Measurements from ENCODE around the gene TUBB8. TPM values are rescaled to one million over a fixed set of nuclear protein-coding genes. Genes with fewer than 3 reads are reported as not detected.
"Not testable (repeated sequence)": the region's sequence is repeated elsewhere in the genome, so short reads cannot be mapped to it uniquely, and the experiment has no call there.

The TUBB8 gene
- total RNA-seq, 2 donors from 2014 or later, result not detected

DNA sequence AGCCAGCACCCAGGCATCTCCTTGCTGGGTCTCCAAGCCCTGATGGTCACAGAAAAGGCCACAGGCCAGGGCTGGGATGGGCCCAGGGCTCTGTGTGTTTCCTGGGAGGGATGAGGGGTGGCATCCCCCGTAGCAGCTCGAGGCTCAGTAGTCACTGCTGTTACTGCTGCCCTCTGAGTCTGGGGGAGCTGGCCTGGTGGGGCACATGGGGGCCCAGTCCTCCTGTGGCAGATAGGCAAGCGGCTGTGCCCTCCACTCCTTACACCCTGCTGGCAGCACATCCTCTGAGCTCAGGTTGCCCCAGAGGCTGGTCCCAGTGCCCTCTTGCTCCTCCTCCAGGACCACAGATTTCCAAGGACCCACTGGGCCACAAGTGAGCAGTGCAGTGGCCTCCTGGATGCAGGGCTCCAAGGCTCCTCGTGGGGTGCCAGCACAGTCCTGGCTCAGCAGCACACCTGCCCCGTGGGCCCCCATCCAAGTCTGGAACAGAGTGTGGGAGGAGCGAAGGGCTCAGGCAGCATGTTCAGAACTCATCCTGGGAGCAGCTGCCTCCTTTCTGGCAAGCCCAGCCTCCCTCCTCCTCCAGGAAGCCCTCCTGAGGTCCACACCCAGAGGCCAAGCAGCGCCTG lies 31.5 kb upstream of the TUBB8 start:
- intact Hi-C loops (cut with DNase I), result no loop called here
- H3K36me3 ChIP-seq, result no peaks in the 10 kb centered on the region
- H3K27ac ChIP-seq, result no peak overlapping the region
- TF ChIP-seq, protein P1, sequence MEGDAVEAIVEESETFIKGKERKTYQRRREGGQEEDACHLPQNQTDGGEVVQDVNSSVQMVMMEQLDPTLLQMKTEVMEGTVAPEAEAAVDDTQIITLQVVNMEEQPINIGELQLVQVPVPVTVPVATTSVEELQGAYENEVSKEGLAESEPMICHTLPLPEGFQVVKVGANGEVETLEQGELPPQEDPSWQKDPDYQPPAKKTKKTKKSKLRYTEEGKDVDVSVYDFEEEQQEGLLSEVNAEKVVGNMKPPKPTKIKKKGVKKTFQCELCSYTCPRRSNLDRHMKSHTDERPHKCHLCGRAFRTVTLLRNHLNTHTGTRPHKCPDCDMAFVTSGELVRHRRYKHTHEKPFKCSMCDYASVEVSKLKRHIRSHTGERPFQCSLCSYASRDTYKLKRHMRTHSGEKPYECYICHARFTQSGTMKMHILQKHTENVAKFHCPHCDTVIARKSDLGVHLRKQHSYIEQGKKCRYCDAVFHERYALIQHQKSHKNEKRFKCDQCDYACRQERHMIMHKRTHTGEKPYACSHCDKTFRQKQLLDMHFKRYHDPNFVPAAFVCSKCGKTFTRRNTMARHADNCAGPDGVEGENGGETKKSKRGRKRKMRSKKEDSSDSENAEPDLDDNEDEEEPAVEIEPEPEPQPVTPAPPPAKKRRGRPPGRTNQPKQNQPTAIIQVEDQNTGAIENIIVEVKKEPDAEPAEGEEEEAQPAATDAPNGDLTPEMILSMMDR (IDR thresholded peaks at IDR 0.05), result no peak
- TF ChIP-seq POLR2AphosphoS5 (IDR thresholded peaks at IDR 0.05) (no peak), POLR2A (IDR thresholded peaks at IDR 0.05) (no peak)
- no peaks in the 10 kb centered on the region for H3K27me3 ChIP-seq (replicated peaks; ENCODE audit: insufficient read depth)
- H3K4me3 ChIP-seq, result no peak overlapping the region
- WGBS, result 77% methylated on average over 7 of the region's 7 CpGs
- DNase-seq (ENCODE audit: low spot score), result no peak
- no peaks in the 10 kb centered on the region for H3K4me1 ChIP-seq (replicated peaks)
- H3K9me3 ChIP-seq, result no peaks in the 10 kb centered on the region

DNA sequence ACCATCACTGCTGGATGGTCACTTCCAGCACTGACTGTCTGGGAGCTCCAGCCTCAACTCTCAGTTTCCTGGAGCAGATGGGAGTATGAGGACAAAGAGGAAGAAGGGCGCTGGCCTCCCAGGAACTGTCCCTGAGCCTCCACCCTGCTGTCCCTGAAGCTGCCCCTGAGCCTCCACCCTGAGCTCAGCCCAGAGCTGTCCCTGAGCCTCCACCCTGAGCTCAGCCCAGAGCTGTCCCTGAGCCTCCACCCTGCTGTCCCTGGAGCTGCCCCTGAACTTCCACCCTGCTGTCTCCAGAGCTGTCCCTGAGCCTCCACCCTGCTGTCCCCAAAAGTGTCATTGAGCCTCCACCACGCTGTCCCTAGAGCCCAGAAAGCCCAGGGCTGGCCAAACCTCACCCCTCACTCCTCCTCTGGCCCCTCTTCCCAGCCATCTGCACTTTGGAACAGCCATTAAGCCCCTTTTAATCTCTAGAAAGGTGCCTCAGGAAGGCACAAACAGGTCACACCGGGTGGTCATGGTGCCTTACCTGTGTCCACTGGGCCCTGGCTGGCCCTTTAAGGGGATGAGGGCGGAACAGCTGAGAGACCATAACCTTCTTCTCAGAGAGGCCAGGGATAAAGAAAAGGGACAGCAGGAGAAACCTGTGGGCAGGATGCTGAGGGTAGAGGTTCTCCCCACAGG lies 30.6 kb upstream of the TUBB8 start:
- TF ChIP-seq, protein P1 (IDR thresholded peaks at IDR 0.05), result no peak
- TF ChIP-seq POLR2AphosphoS5 (IDR thresholded peaks at IDR 0.05) (no peak), POLR2A (IDR thresholded peaks at IDR 0.05) (no peak)
- Histone ChIP-seq H3K9me3 (no peaks in the 10 kb centered on the region), H3K4me3 (no peak overlapping the region), H3K4me1 (replicated peaks) (no peaks in the 10 kb centered on the region), H3K27ac (no peak overlapping the region), H3K27me3 (replicated peaks; ENCODE audit: insufficient read depth) (no peaks in the 10 kb centered on the region), H3K36me3 (no peaks in the 10 kb centered on the region)
- DNase-seq (ENCODE audit: low spot score), result no peak
- WGBS, result 85% methylated on average over 4 of the region's 4 CpGs
- intact Hi-C loops (cut with DNase I), result no loop called here

DNA sequence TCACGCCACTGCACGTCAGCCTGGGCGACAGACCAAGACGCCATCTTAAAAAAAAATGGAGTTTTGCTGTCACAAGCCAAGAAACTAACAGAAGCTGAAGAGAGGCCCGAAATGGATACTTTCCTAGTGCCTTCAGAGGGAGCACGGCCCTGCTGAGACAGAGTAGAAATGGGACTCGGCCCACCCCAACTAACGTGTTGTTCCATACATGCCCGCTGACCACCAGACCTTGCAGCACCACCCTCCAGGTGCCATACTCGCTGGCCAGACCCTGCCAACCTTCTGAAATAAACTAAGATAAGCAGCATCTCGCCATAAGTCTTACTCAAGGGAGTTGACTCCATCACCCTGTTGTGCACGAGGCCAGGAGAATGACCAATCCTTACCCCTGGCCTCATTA lies 29.5 kb upstream of the TUBB8 start:
- TF ChIP-seq, protein P1 (IDR thresholded peaks at IDR 0.05), result no peak
- TF ChIP-seq POLR2A (IDR thresholded peaks at IDR 0.05), result no peak
- H3K27me3 ChIP-seq (replicated peaks; ENCODE audit: insufficient read depth), result no peaks in the 10 kb centered on the region
- H3K27ac ChIP-seq, result no peak overlapping the region
- no peak overlapping the region for H3K4me3 ChIP-seq
- H3K9me3 ChIP-seq, result no peaks in the 10 kb centered on the region
- H3K4me1 ChIP-seq (replicated peaks), result no peaks in the 10 kb centered on the region
- WGBS, result 92% methylated on average over 12 of the region's 12 CpGs
- intact Hi-C loops (cut with DNase I), result no loop called here
- H3K36me3 ChIP-seq, result no peaks in the 10 kb centered on the region
- DNase-seq (ENCODE audit: low spot score), result no peak

DNA sequence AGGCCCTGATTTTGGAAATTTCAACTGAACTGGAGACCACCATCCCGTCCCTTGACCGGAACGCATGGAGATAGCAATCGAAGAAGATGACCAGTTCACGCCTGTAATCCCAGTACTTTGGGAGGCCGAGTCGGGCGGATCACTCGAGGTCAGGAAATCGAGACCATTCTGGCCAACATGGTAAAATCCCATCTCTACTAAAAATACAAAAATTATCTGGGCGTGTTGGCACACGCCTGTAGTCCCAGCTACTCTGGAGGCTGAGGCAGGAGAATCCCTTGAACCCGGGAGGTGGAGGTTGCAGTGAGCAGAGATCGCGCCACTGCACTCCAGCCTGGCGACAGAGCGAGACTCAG lies 25.1 kb upstream of the TUBB8 start:
- WGBS, result 39% methylated on average over 17 of the region's 17 CpGs
- H3K27me3 ChIP-seq (replicated peaks; ENCODE audit: insufficient read depth); H3K27ac ChIP-seq; DNase-seq (ENCODE audit: low spot score); intact Hi-C loops (cut with DNase I); H3K36me3 ChIP-seq; H3K9me3 ChIP-seq; H3K4me1 ChIP-seq (replicated peaks): not testable (repeated sequence)
- peak overlapping the region in 1 of 2 donors; percentile 45 for H3K4me3 ChIP-seq

DNA sequence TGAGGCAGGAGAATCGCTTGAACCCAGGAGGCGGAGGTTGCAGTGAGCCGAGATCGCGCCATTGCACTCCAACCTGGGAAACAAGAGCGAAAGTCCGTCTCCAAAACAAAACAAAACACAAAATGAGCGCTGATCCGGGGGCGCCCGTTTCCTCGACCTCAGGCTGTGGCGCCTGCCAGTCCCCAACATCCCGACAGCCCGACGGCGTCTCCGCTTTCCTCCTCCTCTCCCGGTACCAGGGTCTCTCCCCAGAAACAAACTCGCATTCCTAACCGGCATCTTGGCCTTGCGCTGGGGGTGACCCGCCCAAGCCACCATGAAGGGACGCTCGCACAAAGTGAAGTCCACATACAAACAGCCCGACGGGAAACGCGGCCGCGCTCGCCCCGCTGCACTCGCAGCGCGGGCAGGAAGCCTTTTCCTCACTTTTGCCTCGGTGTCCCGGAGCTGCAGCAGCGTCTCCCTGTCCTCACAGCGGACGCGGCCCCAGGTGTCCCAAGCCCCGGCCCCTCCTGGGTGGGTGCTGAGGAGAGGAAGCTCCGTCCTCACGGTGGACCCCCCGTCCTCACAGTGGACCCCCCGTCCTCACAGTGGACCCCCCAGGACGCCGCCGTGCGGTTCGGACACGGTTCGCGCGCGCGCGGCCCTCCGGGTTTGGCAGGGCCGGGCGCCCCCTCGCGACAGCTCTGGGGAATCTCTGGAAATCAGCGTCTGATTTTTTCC lies 24.6 kb upstream of the TUBB8 start:
- H3K27me3 ChIP-seq (replicated peaks; ENCODE audit: insufficient read depth); H3K27ac ChIP-seq; H3K9me3 ChIP-seq; intact Hi-C loops (cut with DNase I); H3K36me3 ChIP-seq; H3K4me1 ChIP-seq (replicated peaks): not testable (repeated sequence)
- WGBS, result 12% methylated on average over 48 of the region's 65 CpGs
- peak overlapping the region; percentile 32 to 45 for H3K4me3 ChIP-seq
- TF ChIP-seq, protein P1 (IDR thresholded peaks at IDR 0.05), result peak in 3 of 4 experiments; percentile 31 to 61 (median 41)
- peak; percentile 27 for DNase-seq (ENCODE audit: low spot score)

DNA sequence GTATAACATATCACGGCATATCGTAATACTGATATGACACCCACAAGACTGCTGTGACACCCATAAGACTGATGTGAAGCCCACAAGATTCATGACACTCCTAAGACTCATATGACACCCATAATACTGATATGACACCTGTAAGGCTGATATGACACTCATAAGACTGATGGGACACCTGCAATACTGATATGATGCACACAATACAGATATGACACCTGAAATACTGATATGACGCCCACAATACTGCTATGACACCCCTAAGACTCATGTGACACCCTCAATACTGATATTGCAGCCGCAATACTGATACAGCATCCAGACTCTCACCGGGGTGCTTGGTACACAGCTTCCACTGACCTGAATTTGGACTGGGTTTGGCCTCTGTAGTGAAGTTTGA lies 19.1 kb upstream of the TUBB8 start:
- intact Hi-C loops (cut with DNase I); DNase-seq (ENCODE audit: low spot score); H3K4me3 ChIP-seq; H3K36me3 ChIP-seq; H3K27ac ChIP-seq; H3K9me3 ChIP-seq; H3K4me1 ChIP-seq (replicated peaks); H3K27me3 ChIP-seq (replicated peaks; ENCODE audit: insufficient read depth): not testable (repeated sequence)
- WGBS, result 82% methylated on average over 5 of the region's 5 CpGs

DNA sequence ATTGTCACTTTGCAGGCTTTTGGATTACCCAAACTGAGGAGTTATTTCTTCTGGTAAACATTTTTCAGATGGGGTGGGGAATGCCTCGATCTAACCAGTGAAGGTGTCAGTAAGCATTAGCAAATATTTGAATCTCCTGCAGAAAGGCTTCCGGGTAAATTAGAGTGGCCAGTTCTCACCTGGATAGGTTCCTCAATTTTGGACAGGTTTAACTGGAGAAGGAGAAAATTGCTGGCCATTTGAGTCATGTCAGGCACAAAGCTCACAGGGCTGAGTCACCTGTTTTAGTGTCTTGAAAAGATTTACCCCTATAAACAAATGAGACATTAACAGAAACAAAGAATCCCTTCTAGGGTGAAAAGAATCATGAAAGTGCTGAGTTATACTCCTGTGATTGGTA lies 830 bp upstream of the TUBB8 start:
- H3K4me3 ChIP-seq; H3K36me3 ChIP-seq; DNase-seq (ENCODE audit: low spot score); H3K27me3 ChIP-seq (replicated peaks; ENCODE audit: insufficient read depth); intact Hi-C loops (cut with DNase I); H3K9me3 ChIP-seq; H3K4me1 ChIP-seq (replicated peaks); H3K27ac ChIP-seq: not testable (repeated sequence)
- WGBS, result 61% methylated on average over 2 of the region's 2 CpGs

DNA sequence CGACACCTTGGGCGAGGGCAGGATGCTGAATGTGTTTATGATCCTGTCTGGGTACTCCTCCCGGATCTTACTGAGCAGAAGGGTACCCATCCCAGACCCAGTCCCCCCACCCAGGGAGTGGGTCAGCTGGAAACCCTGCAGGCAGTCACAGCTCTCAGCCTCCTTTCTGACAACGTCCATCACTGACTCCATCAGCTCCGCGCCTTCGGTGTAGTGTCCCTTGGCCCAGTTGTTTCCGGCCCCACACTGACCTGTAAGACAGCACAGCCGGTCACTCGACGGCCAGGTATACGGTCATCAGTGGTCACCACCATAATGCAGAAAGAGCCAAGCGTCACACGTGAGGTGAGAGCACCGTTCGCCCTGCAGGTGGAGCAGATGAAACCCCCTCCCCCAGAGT lies 1.2 kb downstream of the TUBB8 start:
- H3K36me3 ChIP-seq; H3K27ac ChIP-seq; H3K27me3 ChIP-seq (replicated peaks; ENCODE audit: insufficient read depth); H3K4me3 ChIP-seq; intact Hi-C loops (cut with DNase I); DNase-seq (ENCODE audit: low spot score); H3K4me1 ChIP-seq (replicated peaks); H3K9me3 ChIP-seq: not testable (repeated sequence)
- 82% methylated on average over 14 of the region's 16 CpGs for WGBS
